ENCODE data around the gene CXCL11. TPM values are rescaled to one million over a fixed set of nuclear protein-coding genes. Genes with fewer than 3 reads are reported as not detected.
A peak's percentile ranks its signal among the peaks of the same experiment; 100 is the strongest.
"Not testable (repeated sequence)": the region's sequence is repeated elsewhere in the genome, so short reads cannot be mapped to it uniquely, and the experiment has no call there.

CXCL11 gene
- total and polyA plus RNA-seq, 4 experiments from 2014 or later, result not detected

DNA sequence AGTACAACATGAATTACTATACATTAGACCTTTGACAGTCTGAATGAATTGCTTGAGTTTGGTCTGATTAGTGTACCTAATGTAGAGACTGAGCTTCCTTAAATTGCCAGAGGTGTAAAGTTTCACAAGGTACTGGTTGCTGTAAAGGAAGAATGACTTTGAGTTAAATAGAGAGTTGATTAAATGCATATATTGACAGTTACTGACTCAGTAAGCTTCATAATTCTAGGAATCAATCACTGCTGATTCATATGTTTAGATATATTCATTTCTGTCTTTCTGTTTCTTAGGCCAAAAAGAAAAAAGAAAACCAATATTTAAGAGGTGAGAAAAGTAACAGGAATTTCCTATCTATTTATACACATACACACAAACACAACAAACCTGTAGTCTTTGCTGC is 22.4 kb upstream of the CXCL11 start:
- H3K4me1 Mint-ChIP-seq, result peaks cover 0 to 1% (median under 1%) of the 10 kb centered on the region in 4 donors

DNA sequence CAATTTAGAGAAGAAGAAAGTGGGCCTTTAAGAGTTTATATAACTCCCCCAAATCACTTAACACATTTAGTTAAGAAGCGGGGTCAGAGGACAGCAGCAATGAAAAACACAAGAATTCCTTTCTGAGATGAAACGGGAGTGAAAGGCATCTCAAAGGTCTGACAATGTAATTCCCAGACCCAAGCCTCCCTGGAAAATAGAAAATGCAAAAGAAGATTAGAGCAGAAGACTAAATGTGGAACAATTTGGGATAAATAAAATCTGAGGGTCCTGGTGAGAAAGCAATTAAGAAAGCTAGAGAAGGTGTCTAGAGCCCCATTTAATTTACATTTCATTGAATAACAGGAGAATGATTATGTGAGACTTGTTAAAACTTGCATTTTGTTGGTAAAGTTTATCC is 19.6 kb upstream of the CXCL11 start:
- Histone ChIP-seq H3K27ac (ENCODE audit: low read depth, low read length) (no peak overlapping the region), H3K9me3 (ENCODE audit: control insufficient read depth in 1 of 2, low read length in 2 of 2) (no peaks in the 10 kb centered on the region), H3K4me1 (ENCODE audit: insufficient read depth, low read length) (no peaks in the 10 kb centered on the region), H3K36me3 (ENCODE audit: insufficient read depth, low read length) (no peaks in the 10 kb centered on the region), H3K27me3 (ENCODE audit: insufficient read depth, low read length) (no peaks in the 10 kb centered on the region), H3K4me3 (ENCODE audit: low read length in 2 of 2) (no peak overlapping the region)
- H3K4me3 Mint-ChIP-seq, result no peak overlapping the region
- ChIA-PET CTCF (ENCODE audit: partially characterized antibody) (no interaction called here), POLR2A (ENCODE audit: partially characterized antibody) (no interaction called here)
- H3K9me3 Mint-ChIP-seq, result no peaks in the 10 kb centered on the region
- no peak overlapping the region for H3K27ac Mint-ChIP-seq
- no peak for DNase-seq
- no peaks in the 10 kb centered on the region for H3K36me3 Mint-ChIP-seq
- peaks cover 0 to 1% (median under 1%) of the 10 kb centered on the region in 4 donors for H3K4me1 Mint-ChIP-seq
- intact Hi-C loops (cut with micrococcal nuclease), result no loop called here
- H3K27me3 Mint-ChIP-seq, result peaks cover 0 to 4% of the 10 kb centered on the region in 2 donors

More for the DNA sequence above, 22.4 kb upstream of the CXCL11 start:
- Mint-ChIP-seq H3K4me3 (no peak overlapping the region), H3K9me3 (no peaks in the 10 kb centered on the region), H3K27me3 (peaks cover 0 to 4% of the 10 kb centered on the region in 2 donors), H3K27ac (no peak overlapping the region), H3K36me3 (no peaks in the 10 kb centered on the region)
- ChIA-PET CTCF (ENCODE audit: partially characterized antibody) (interaction anchor here (0.6 to 2.2 kb wide), 4 partner anchors 9 to 548 kb away, joined by 3 to 8 read pairs (median 4); no protein-coding TSS in a partner anchor), POLR2A (ENCODE audit: partially characterized antibody) (interaction anchor here (0.9 kb wide), 1 partner anchor 16 kb away, joined by 4 read pairs; the partner anchor contains the start of gene ART3)
- Histone ChIP-seq H3K27ac (ENCODE audit: low read depth, low read length) (no peak overlapping the region), H3K36me3 (ENCODE audit: insufficient read depth, low read length) (no peaks in the 10 kb centered on the region), H3K4me1 (ENCODE audit: insufficient read depth, low read length) (no peaks in the 10 kb centered on the region), H3K27me3 (ENCODE audit: insufficient read depth, low read length) (no peaks in the 10 kb centered on the region), H3K4me3 (ENCODE audit: low read length in 2 of 2) (no peak overlapping the region), H3K9me3 (ENCODE audit: control insufficient read depth in 1 of 2, low read length in 2 of 2) (no peaks in the 10 kb centered on the region)
- intact Hi-C loops (cut with micrococcal nuclease), result no loop called here
- DNase-seq, result no peak

DNA sequence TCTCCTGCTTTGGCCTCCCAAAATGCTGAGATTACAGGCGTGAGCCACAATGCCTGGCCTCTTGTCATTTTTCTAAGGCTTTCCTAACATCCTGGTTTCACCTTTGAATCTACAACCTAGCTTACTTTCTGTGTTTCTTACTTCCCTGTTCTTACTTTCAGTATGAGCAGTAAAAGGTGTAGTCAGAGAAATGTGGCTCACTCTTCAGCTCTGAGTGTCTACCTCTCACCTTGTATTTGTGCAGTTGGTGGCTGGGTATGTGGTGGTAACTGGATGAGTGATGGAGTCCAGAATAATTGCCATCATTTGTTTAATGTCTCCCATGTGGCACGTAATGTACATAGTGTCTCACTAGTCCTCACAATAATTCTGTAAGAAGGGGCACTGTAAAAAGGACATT is 19.1 kb upstream of the CXCL11 start:
- POLR2A ChIA-PET (ENCODE audit: partially characterized antibody), result no interaction called here
- Mint-ChIP-seq H3K27ac (no peak overlapping the region), H3K27me3 (peaks cover 0 to 4% of the 10 kb centered on the region in 2 donors), H3K9me3 (no peaks in the 10 kb centered on the region), H3K4me1 (peaks cover 0 to under 1% (median under 1%) of the 10 kb centered on the region in 4 donors), H3K36me3 (no peaks in the 10 kb centered on the region), H3K4me3 (no peak overlapping the region)
- Histone ChIP-seq H3K4me3 (ENCODE audit: low read length in 2 of 2) (no peak overlapping the region), H3K27me3 (ENCODE audit: insufficient read depth, low read length) (no peaks in the 10 kb centered on the region), H3K4me1 (ENCODE audit: insufficient read depth, low read length) (no peaks in the 10 kb centered on the region), H3K36me3 (ENCODE audit: insufficient read depth, low read length) (no peaks in the 10 kb centered on the region), H3K9me3 (ENCODE audit: control insufficient read depth in 1 of 2, low read length in 2 of 2) (no peaks in the 10 kb centered on the region), H3K27ac (ENCODE audit: low read depth, low read length) (no peak overlapping the region)
- intact Hi-C loops (cut with micrococcal nuclease), result no loop called here
- DNase-seq, result no peak
- CTCF ChIA-PET (ENCODE audit: partially characterized antibody), result interaction anchor here (2.4 kb wide), 1 partner anchor 12 kb away, joined by 11 read pairs; no protein-coding TSS in a partner anchor

DNA sequence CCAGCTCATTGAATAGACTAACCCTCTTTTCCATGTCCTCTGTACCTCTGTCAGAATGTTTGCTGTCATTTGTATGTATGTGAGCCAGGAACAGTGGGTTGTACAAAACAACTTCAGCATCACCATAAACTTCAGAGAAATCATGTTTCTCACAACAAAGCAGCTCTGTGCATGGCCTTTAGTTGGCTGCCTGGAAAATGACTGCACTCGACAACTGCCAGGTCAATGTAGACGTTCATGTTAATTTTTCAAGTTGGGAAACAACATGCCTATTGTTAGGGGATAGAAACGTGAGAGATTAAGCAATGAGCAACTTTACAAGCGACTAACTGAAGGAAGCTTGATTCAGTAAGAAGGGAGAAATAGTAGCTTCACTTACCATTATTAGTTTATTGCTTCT is 17.9 kb upstream of the CXCL11 start:
- Mint-ChIP-seq H3K36me3 (no peaks in the 10 kb centered on the region), H3K4me1 (no peaks in the 10 kb centered on the region), H3K9me3 (no peaks in the 10 kb centered on the region), H3K4me3 (no peak overlapping the region), H3K27me3 (peaks cover 0 to 4% of the 10 kb centered on the region in 2 donors), H3K27ac (no peak overlapping the region)
- CTCF ChIA-PET (ENCODE audit: partially characterized antibody), result interaction anchor here (0.7 to 2.4 kb wide), 4 partner anchors 9 to 61 kb away, joined by 4 to 15 read pairs (median 10); no protein-coding TSS in a partner anchor
- Histone ChIP-seq H3K27me3 (ENCODE audit: insufficient read depth, low read length) (no peaks in the 10 kb centered on the region), H3K4me3 (ENCODE audit: low read length in 2 of 2) (no peak overlapping the region), H3K4me1 (ENCODE audit: insufficient read depth, low read length) (no peaks in the 10 kb centered on the region), H3K9me3 (ENCODE audit: control insufficient read depth in 1 of 2, low read length in 2 of 2) (no peaks in the 10 kb centered on the region), H3K36me3 (ENCODE audit: insufficient read depth, low read length) (no peaks in the 10 kb centered on the region), H3K27ac (ENCODE audit: low read depth, low read length) (no peak overlapping the region)
- POLR2A ChIA-PET (ENCODE audit: partially characterized antibody), result no interaction called here
- DNase-seq, result no peak
- intact Hi-C loops (cut with micrococcal nuclease), result no loop called here

DNA sequence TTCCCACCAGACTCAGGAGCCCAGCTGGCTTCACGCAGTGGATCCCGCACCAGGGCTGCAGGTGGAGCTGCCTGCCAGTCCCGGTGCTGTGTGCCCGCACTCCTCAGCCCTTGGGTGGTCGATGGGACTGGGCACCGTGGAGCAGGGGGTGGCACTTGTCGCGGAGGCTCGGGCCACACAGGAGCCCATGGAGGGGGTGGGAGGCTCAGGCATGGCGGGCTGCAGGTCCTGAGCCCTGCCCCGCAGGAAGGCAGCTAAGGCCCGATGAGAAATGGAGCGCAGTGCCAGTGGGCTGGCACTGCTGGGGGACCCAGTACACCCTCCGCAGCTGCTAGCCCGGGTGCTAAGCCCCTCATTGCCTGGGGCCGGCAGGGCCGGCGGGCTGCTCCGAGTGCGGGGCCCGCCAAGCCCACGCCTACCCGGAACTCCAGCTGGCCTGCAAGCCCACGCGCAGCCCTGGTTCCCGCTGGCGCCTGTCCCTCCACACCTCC is 14.7 kb upstream of the CXCL11 start:
- intact Hi-C loops (cut with micrococcal nuclease); H3K27me3 ChIP-seq (ENCODE audit: insufficient read depth, low read length): not testable (repeated sequence)

DNA sequence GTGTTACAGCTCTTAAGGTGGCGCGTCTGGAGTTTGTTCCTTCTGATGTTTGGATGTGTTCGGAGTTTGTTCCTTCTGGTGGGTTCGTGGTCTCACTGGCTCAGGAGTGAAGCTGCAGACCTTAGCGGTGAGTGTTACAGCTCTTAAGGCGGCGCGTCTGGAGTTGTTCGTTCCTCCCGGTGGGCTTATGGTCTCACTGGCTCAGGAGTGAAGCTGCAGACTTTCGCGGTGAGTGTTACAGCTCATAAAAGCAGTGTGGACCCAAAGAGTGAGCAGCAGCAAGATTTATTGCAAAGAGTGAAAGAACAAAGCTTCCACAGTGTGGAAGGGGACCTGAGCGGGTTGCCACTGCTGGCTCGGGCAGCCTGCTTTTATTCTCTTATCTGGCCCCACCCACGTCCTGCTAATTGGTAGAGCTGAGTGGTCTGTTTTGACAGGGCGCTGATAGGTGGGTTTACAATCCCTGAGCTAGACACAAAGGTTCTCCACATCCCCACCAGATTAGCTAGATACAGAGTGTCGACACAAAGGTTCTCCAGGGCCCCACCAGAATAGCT is 14.1 kb upstream of the CXCL11 start:
- H3K4me3 Mint-ChIP-seq; CTCF ChIA-PET (ENCODE audit: partially characterized antibody); H3K36me3 Mint-ChIP-seq; H3K27me3 ChIP-seq (ENCODE audit: insufficient read depth, low read length); H3K4me3 ChIP-seq (ENCODE audit: low read length in 2 of 2); H3K4me1 ChIP-seq (ENCODE audit: insufficient read depth, low read length); H3K9me3 Mint-ChIP-seq; H3K36me3 ChIP-seq (ENCODE audit: insufficient read depth, low read length); H3K27me3 Mint-ChIP-seq; H3K4me1 Mint-ChIP-seq; H3K9me3 ChIP-seq (ENCODE audit: control insufficient read depth in 1 of 2, low read length in 2 of 2); H3K27ac ChIP-seq (ENCODE audit: low read depth, low read length); DNase-seq; POLR2A ChIA-PET (ENCODE audit: partially characterized antibody); intact Hi-C loops (cut with micrococcal nuclease); H3K27ac Mint-ChIP-seq: not testable (repeated sequence)

More for the DNA sequence above, 14.7 kb upstream of the CXCL11 start:
- H3K4me3 ChIP-seq (ENCODE audit: low read length in 2 of 2); H3K9me3 ChIP-seq (ENCODE audit: control insufficient read depth in 1 of 2, low read length in 2 of 2); H3K27ac ChIP-seq (ENCODE audit: low read depth, low read length); H3K4me1 Mint-ChIP-seq; H3K36me3 ChIP-seq (ENCODE audit: insufficient read depth, low read length); H3K4me3 Mint-ChIP-seq; H3K36me3 Mint-ChIP-seq; POLR2A ChIA-PET (ENCODE audit: partially characterized antibody); H3K27ac Mint-ChIP-seq; H3K27me3 Mint-ChIP-seq; DNase-seq; H3K9me3 Mint-ChIP-seq; H3K4me1 ChIP-seq (ENCODE audit: insufficient read depth, low read length): not testable (repeated sequence)
- CTCF ChIA-PET (ENCODE audit: partially characterized antibody), result interaction anchor here (1.0 to 1.3 kb wide), 3 partner anchors 11 to 58 kb away, joined by 3 to 6 read pairs (median 5); no protein-coding TSS in a partner anchor

DNA sequence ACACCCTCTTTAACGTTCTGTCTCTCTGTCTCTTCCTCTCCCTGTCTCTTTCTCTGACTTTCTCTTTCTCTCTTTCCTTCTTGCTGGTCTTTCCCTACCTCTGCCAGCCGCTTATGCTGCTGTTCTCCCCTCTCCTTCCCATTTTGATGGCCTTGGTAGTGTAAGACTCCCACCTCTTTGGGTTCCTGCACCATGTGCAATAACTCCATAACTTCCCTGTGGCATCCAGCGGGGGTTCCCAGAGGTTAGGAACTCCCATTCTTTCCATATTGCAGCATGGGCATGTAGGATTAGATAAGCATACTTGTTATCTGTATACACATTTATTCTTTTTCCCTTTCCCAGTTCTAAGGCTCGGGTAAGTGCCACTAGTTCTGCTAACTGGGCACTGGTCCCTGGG is 8.8 kb upstream of the CXCL11 start:
- H3K4me1 Mint-ChIP-seq; H3K36me3 ChIP-seq (ENCODE audit: insufficient read depth, low read length); H3K27me3 ChIP-seq (ENCODE audit: insufficient read depth, low read length); H3K36me3 Mint-ChIP-seq; H3K27ac Mint-ChIP-seq; H3K9me3 ChIP-seq (ENCODE audit: control insufficient read depth in 1 of 2, low read length in 2 of 2); H3K4me1 ChIP-seq (ENCODE audit: insufficient read depth, low read length); POLR2A ChIA-PET (ENCODE audit: partially characterized antibody); H3K9me3 Mint-ChIP-seq; DNase-seq; H3K4me3 ChIP-seq (ENCODE audit: low read length in 2 of 2); intact Hi-C loops (cut with micrococcal nuclease); CTCF ChIA-PET (ENCODE audit: partially characterized antibody); H3K27ac ChIP-seq (ENCODE audit: low read depth, low read length): not testable (repeated sequence)
- H3K4me3 Mint-ChIP-seq, result peak overlapping the region in 2 of 8 donors; percentile 29 to 32
- H3K27me3 Mint-ChIP-seq, result peaks cover 4 to 12% of the 10 kb centered on the region in 2 donors
